Ecto neural progenitor cell (in vitro differentiated cells): Measurements from ENCODE around the gene PGLYRP4.
"Not testable (repeated sequence)": the region's sequence is repeated elsewhere in the genome, so short reads cannot be mapped to it uniquely, and the experiment has no call there.

ENCODE experiments used
- DNase-seq: peaks from one replicate; pipeline ENCODE4 v3.0.0-alpha.2; 2018; ENCODE audit warnings: low spot score

The PGLYRP4 gene

GRCh38 chr1:153337980-153338853 lies 10.4 kb downstream of the PGLYRP4 start:
- no peak for DNase-seq

- no peak for DNase-seq
Measured at GRCh38 chr1:153336650-153337049, 12.0 kb downstream of the PGLYRP4 start.

- DNase-seq, result no peak
Measured at GRCh38 chr1:153333902-153334301, 14.7 kb downstream of the PGLYRP4 start.

GRCh38 chr1:153324912-153325311 lies 23.7 kb downstream of the PGLYRP4 start:
- DNase-seq, result no peak

GRCh38 chr1:153322568-153322967 lies 26.1 kb downstream of the PGLYRP4 start:
- DNase-seq, result no peak

- not testable (repeated sequence) for DNase-seq
Measured at GRCh38 chr1:153318145-153318544, 30.5 kb downstream of the PGLYRP4 start.

- DNase-seq, result not testable (repeated sequence)
Measured at GRCh38 chr1:153316013-153316412, 32.6 kb downstream of the PGLYRP4 start.

- not testable (repeated sequence) for DNase-seq
Measured at GRCh38 chr1:153314388-153314787, 34.3 kb downstream of the PGLYRP4 start.

- DNase-seq, result no peak
Measured at GRCh38 chr1:153313288-153313687, 35.4 kb downstream of the PGLYRP4 start.

- DNase-seq, result no peak
Measured at GRCh38 chr1:153312570-153313186, 36.0 kb downstream of the PGLYRP4 start, which contains the start of gene PGLYRP3. PGLYRP3 (minus strand) TSS chr1:153312952; CDS start chr1:153310665, 2,287 bp downstream.

GRCh38 chr1:153310526-153310925 lies 38.1 kb downstream of the PGLYRP4 start:
- DNase-seq, result no peak

- DNase-seq, result no peak
Measured at GRCh38 chr1:153309441-153309840, 39.2 kb downstream of the PGLYRP4 start.

- DNase-seq, result no peak
Measured at GRCh38 chr1:153308540-153308939, 40.1 kb downstream of the PGLYRP4 start.

- DNase-seq, result no peak
Measured at GRCh38 chr1:153307221-153307600, 41.4 kb downstream of the PGLYRP4 start.

GRCh38 chr1:153306303-153307220 lies 42.1 kb downstream of the PGLYRP4 start:
- DNase-seq, result no peak

- DNase-seq, result no peak
Measured at GRCh38 chr1:153305682-153306081, 43.0 kb downstream of the PGLYRP4 start.

GRCh38 chr1:153302308-153302707 lies 46.3 kb downstream of the PGLYRP4 start:
- DNase-seq, result no peak

GRCh38 chr1:153293851-153294250 lies 54.8 kb downstream of the PGLYRP4 start:
- DNase-seq, result no peak

GRCh38 chr1:153293480-153293775 lies 55.2 kb downstream of the PGLYRP4 start:
- no peak for DNase-seq

GRCh38 chr1:153292740-153293479 lies 55.7 kb downstream of the PGLYRP4 start:
- DNase-seq, result no peak

GRCh38 chr1:153292185-153292584 lies 56.5 kb downstream of the PGLYRP4 start:
- DNase-seq, result no peak

GRCh38 chr1:153291514-153291913 lies 57.1 kb downstream of the PGLYRP4 start:
- no peak for DNase-seq
